ENCODE results near the gene NRXN3.

The NRXN3 gene

DNA sequence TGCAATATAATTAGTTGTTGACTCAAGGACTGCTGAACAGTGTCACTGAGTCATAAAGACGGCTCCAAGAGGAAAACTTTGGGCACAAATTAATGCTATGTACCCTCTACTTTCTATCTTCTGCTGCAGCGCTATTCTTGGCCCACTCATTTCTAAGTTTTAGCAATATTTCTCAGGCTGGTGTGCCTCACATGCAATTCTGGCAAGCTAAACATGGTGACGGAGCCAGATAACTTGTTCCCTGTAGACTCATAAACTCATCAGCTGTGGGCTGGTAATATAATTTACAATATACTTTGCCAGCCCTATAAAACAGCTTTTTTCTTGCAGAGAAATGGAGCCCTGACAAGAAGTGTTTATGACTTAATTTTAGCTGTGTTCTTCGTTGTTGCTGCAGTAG is 615.1 kb downstream of the NRXN3 start:
- no peak for DNase-seq (ENCODE audit: extremely low spot score)
- CTCF ChIA-PET, result interaction anchor here (1.2 kb wide), 1 partner anchor 18 kb away, joined by 3 read pairs; no protein-coding TSS in a partner anchor
- POLR2A ChIA-PET, result no interaction called here
- TF ChIP-seq, protein P1, sequence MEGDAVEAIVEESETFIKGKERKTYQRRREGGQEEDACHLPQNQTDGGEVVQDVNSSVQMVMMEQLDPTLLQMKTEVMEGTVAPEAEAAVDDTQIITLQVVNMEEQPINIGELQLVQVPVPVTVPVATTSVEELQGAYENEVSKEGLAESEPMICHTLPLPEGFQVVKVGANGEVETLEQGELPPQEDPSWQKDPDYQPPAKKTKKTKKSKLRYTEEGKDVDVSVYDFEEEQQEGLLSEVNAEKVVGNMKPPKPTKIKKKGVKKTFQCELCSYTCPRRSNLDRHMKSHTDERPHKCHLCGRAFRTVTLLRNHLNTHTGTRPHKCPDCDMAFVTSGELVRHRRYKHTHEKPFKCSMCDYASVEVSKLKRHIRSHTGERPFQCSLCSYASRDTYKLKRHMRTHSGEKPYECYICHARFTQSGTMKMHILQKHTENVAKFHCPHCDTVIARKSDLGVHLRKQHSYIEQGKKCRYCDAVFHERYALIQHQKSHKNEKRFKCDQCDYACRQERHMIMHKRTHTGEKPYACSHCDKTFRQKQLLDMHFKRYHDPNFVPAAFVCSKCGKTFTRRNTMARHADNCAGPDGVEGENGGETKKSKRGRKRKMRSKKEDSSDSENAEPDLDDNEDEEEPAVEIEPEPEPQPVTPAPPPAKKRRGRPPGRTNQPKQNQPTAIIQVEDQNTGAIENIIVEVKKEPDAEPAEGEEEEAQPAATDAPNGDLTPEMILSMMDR (IDR thresholded peaks at IDR 0.05; ENCODE audit: control extremely low read depth, extremely low read depth, low read depth, missing control alignments), result no peak

DNA sequence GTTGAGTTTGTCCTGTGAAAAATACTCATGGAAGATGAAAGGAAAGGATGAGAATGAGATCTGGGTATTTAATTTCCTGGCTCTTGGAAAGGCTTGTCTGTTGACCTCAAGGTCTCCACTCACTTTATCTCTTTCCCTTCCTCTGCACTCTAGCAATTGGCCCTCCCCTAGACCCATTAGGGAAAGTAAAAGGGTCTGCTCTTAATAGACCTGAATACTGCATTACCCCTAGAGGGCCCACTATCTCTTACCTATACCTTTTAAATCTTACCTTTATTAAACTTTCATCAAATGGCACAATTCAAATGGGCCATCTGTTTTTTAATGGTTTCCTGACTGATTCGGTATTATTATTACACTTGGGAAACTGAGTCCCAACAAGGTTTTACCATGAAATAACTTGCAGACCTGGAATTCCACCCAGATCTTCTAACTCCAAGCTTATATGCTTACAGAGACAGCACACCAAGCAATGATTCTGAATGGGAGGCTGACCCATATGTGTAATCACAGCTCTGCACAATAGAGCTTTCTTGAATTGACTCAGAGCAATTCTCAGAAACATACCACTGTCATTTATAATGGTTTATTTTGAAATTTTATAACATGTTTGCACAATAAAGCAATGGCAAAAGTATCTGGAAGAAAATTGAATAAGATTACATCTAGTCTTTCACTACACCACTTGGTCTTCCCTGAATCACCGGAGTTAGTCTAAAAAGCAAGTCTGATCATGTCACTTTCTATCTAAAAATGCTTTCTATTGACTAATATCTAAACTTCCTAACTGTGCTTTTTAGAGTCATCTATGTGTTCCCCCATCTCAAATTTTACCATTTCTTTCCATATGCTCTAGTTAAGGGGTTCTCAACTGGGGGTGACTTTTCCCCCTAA is 618.5 kb downstream of the NRXN3 start:
- DNase-seq (ENCODE audit: extremely low spot score), result no peak
- CTCF ChIA-PET, result no interaction called here
- TF ChIP-seq, protein P1 (IDR thresholded peaks at IDR 0.05; ENCODE audit: control extremely low read depth, extremely low read depth, low read depth, missing control alignments), result no peak
- POLR2A ChIA-PET, result no interaction called here

DNA sequence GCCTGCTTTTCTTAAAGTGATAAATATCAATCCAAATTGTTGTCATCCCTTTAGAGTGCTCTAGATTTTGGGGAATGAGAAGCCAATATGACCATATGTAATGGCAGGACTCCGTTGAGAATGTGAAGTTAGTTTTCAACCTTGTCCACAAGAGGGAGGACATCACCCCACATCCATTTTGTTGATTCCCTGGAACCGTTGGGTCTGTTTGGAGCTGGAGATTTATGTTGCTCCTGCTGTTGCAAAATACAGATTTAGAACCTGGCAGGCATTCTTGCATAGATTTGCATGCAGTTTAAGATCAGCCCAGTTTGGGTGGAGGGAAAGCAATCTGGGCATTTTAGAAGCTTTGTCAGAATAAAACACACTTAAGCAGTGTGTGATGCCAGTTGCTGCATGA is 620.1 kb downstream of the NRXN3 start:
- ChIA-PET CTCF (no interaction called here), POLR2A (no interaction called here)

DNA sequence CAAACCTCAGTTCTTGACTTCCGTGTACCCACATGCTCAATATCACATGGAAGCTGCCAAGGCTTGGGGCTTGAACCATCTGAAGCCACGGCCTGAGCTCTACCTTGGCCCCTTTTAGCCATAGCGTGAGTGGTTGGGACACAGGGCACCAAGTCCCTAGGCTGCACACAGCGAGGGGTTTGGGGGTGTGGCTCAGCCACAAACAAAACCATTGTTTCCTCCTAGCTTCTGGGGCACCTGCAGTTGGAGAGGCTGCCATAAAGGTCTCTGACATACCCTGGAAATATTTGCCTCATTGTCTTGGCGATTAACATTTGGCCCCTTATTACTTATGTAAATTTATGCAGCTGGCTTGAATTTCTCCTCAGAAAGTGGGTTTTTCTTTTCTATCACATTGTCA is 628.6 kb downstream of the NRXN3 start:
- TF ChIP-seq, protein P1 (IDR thresholded peaks at IDR 0.05; ENCODE audit: control extremely low read depth, extremely low read depth, low read depth, missing control alignments), result no peak
- DNase-seq (ENCODE audit: extremely low spot score), result no peak
- CTCF ChIA-PET, result no interaction called here
- POLR2A ChIA-PET, result no interaction called here

More for the DNA sequence above, 620.1 kb downstream of the NRXN3 start:
- TF ChIP-seq, protein P1 (IDR thresholded peaks at IDR 0.05; ENCODE audit: control extremely low read depth, extremely low read depth, low read depth, missing control alignments), result no peak
- DNase-seq (ENCODE audit: extremely low spot score), result no peak

DNA sequence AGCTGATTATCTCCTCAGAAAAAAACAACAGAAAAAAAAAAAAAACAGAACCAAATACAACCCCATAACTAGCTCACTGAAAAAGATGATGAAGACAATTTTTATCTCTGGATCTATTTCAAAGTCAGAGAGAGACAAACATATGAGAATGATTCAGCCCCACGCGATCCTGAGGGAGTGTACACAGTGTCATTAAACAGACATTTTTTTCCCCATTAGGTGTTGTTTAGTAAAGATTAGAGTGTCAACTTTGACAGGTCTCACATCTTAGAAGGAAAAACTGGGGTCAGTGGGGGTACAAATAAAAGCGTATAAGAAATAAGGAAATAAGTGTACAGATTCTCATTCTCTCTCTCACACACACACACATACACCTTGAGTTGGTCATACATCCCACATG is 635.4 kb downstream of the NRXN3 start:
- POLR2A ChIA-PET, result no interaction called here
- no peak for DNase-seq (ENCODE audit: extremely low spot score)
- TF ChIP-seq, protein P1 (IDR thresholded peaks at IDR 0.05; ENCODE audit: control extremely low read depth, extremely low read depth, low read depth, missing control alignments), result no peak
- CTCF ChIA-PET, result no interaction called here

DNA sequence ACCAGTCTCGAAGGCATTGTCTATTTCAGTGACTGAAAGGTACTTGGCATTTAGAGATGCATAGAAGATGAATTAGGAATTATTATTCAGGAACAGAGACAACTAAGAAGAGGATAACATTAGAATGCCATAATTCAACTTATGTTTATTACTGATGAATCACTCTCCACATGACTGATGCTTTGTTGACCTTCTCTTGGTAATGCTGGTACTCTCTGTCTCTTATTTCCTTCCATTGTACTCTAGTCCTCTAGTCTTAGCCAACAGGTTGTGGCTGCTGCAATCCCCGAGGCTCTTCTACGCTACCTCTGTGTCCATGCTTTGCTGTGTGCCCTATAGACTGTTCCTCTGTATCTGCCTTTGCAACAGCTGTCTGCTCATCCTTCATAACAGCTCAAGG is 652.9 kb downstream of the NRXN3 start:
- POLR2A ChIA-PET, result no interaction called here
- TF ChIP-seq, protein P1 (IDR thresholded peaks at IDR 0.05; ENCODE audit: control extremely low read depth, extremely low read depth, low read depth, missing control alignments), result no peak
- CTCF ChIA-PET, result interaction anchor here (0.8 to 1.8 kb wide), 2 partner anchors 24 to 86 kb away, joined by 3 to 6 read pairs; no protein-coding TSS in a partner anchor
- no peak for DNase-seq (ENCODE audit: extremely low spot score)
